ENCODE measurements around the gene ATG9A.
"Not testable (repeated sequence)": the region's sequence is repeated elsewhere in the genome, so short reads cannot be mapped to it uniquely, and the experiment has no call there.

DNA sequence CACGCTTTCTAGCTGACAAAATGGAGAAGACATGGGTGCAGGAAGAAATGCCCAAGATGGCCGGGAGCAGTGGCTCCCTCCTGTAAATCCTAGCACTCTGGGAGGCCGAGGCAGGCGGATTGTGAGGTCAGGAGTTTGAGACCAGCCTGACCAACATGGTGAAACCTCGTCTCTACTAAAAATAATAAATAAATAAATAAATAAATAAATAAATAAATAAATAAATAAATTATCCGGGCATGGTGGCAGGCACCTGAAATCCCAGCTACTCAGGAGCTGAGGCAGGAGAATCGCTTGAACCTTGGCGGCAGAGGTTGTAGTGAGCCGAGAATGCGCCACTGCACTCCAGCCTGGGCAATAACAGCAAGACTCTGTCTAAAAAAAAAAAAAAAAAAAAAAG is 29.5 kb upstream of the ATG9A start:
- TF ChIP-seq EZH2 (IDR thresholded peaks at IDR 0.05; ENCODE audit: borderline replicate concordance, insufficient read depth, low read depth, low read length, poor library complexity, severe bottlenecking): not testable (repeated sequence)
- TF ChIP-seq, protein P1, sequence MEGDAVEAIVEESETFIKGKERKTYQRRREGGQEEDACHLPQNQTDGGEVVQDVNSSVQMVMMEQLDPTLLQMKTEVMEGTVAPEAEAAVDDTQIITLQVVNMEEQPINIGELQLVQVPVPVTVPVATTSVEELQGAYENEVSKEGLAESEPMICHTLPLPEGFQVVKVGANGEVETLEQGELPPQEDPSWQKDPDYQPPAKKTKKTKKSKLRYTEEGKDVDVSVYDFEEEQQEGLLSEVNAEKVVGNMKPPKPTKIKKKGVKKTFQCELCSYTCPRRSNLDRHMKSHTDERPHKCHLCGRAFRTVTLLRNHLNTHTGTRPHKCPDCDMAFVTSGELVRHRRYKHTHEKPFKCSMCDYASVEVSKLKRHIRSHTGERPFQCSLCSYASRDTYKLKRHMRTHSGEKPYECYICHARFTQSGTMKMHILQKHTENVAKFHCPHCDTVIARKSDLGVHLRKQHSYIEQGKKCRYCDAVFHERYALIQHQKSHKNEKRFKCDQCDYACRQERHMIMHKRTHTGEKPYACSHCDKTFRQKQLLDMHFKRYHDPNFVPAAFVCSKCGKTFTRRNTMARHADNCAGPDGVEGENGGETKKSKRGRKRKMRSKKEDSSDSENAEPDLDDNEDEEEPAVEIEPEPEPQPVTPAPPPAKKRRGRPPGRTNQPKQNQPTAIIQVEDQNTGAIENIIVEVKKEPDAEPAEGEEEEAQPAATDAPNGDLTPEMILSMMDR (IDR thresholded peaks at IDR 0.05): not testable (repeated sequence)
